MCF 10A (cell line): Measurements from ENCODE around the gene TNFAIP1. TPM values are rescaled to one million over a fixed set of nuclear protein-coding genes. Genes with fewer than 3 reads are reported as not detected.

Experiments
- BruUV-seq: library from RNA; stranded (reverse); fragments of 400-500 nt; replicated peaks from 2 replicates; lab custom pipeline; 2021; lab: Mats Ljungman, UMichigan
- CTCF ChIA-PET: fragments of 300-600 bp; sonication (Branson Sonifier 250); formaldehyde crosslinking; extraction: SDS; loops from one replicate; lab custom pipeline; 2021; ENCODE audit warnings: antibody characterized with exemption, inconsistent platforms; lab: Yijun Ruan, JAX
- POLR2A ChIA-PET: fragments of 300-600, 350-650 bp; sonication (Branson Sonifier 250); formaldehyde crosslinking; extraction: SDS; loops from one replicate; lab custom pipeline; 2020; ENCODE audit warnings: antibody characterized with exemption, inconsistent platforms; lab: Yijun Ruan, JAX
- DNase-seq: peaks from one replicate; pipeline ENCODE4 v3.0.0-alpha.2; 2018; ENCODE audit not compliant: unreplicated experiment
- H3K27ac Mint-ChIP-seq: one replicate; pipeline ENCODE4 v1.8.0; 2022; ENCODE audit warnings: mild to moderate bottlenecking, low read depth, mixed read lengths; ENCODE audit not compliant: unreplicated experiment
- H3K27me3 Mint-ChIP-seq: one replicate; pipeline ENCODE4 v1.8.0; 2022; ENCODE audit warnings: mixed read lengths; ENCODE audit not compliant: insufficient read depth, unreplicated experiment
- H3K36me3 Mint-ChIP-seq: one replicate; pipeline ENCODE4 v1.8.0; 2022; ENCODE audit warnings: mild to moderate bottlenecking, moderate library complexity, mixed read lengths; ENCODE audit not compliant: insufficient read depth, unreplicated experiment
- H3K4me1 Mint-ChIP-seq: one replicate; pipeline ENCODE4 v1.8.0; 2022; ENCODE audit warnings: mixed read lengths; ENCODE audit not compliant: insufficient read depth, unreplicated experiment
- H3K4me3 Mint-ChIP-seq: one replicate; pipeline ENCODE4 v1.8.0; 2022; ENCODE audit warnings: mild to moderate bottlenecking, moderate library complexity, mixed read lengths; ENCODE audit not compliant: unreplicated experiment
- H3K9me3 Mint-ChIP-seq: one replicate; pipeline ENCODE4 v1.8.0; 2022; ENCODE audit warnings: mixed read lengths; ENCODE audit not compliant: unreplicated experiment
- CTCF ChIP-seq: fragments of 200-600 bp; IDR thresholded peaks from one replicate; pipeline ENCODE4 v1.8.0; 2022; ENCODE audit warnings: antibody characterized with exemption, mild to moderate bottlenecking; ENCODE audit not compliant: unreplicated experiment
- intact Hi-C: fragments of 100-400 bp; cut with micrococcal nuclease; formaldehyde crosslinking; loops from 2 replicates; pipeline ENCODE4 v1.14.1; 2022
- total RNA-seq: library from RNA; stranded (reverse); gene quantifications from 2 replicates; pipeline ENCODE4 v1.2.3, GENCODE V29; 2022

TNFAIP1 gene
- total RNA-seq, 1 experiment from 2014 or later, result 65.0 TPM

GRCh38 chr17:28363186-28363585 lies 27.6 kb downstream of the TNFAIP1 start:
- Mint-ChIP-seq H3K9me3 (no peaks in the 10 kb centered on the region), H3K27ac (no peak overlapping the region), H3K36me3 (peaks cover 50% of the 10 kb centered on the region), H3K4me3 (no peak overlapping the region), H3K27me3 (no peaks in the 10 kb centered on the region), H3K4me1 (no peaks in the 10 kb centered on the region)
- DNase-seq, result no peak
- ChIA-PET POLR2A (interaction anchor here (0.9 kb wide), 1 partner anchor 16 kb away, joined by 3 read pairs; no protein-coding TSS in a partner anchor), CTCF (interaction anchor here (1.8 kb wide), 1 partner anchor 129 kb away, joined by 4 read pairs; no protein-coding TSS in a partner anchor)
- intact Hi-C loops, result no loop called here
- no peak for TF ChIP-seq CTCF
- no TSS peak for BruUV-seq

GRCh38 chr17:28363776-28364650 lies 28.5 kb downstream of the TNFAIP1 start:
- CTCF ChIA-PET, result interaction anchor here (0.6 to 1.8 kb wide), 3 partner anchors 18 to 568 kb away, joined by 3 to 4 read pairs (median 4); no protein-coding TSS in a partner anchor
- no peak overlapping the region for H3K4me3 Mint-ChIP-seq
- H3K9me3 Mint-ChIP-seq, result no peaks in the 10 kb centered on the region
- BruUV-seq, result no TSS peak
- intact Hi-C loops, result no loop called here
- H3K4me1 Mint-ChIP-seq, result no peaks in the 10 kb centered on the region
- TF ChIP-seq CTCF, result no peak
- DNase-seq, result no peak
- H3K27ac Mint-ChIP-seq, result no peak overlapping the region
- POLR2A ChIA-PET, result no interaction called here
- no peaks in the 10 kb centered on the region for H3K27me3 Mint-ChIP-seq
- H3K36me3 Mint-ChIP-seq, result peaks cover 48% of the 10 kb centered on the region

- no TSS peak for BruUV-seq
- POLR2A ChIA-PET, result interaction anchor here (0.6 kb wide), 1 partner anchor 80 kb away, joined by 4 read pairs; no protein-coding TSS in a partner anchor
- no peak for DNase-seq
- H3K4me1 Mint-ChIP-seq, result no peaks in the 10 kb centered on the region
- H3K9me3 Mint-ChIP-seq, result no peaks in the 10 kb centered on the region
- H3K4me3 Mint-ChIP-seq, result no peak within 1 kb of the TSS
- H3K27ac Mint-ChIP-seq, result no peak within 1 kb of the TSS
- no peaks in the 10 kb centered on the region for H3K27me3 Mint-ChIP-seq
- peaks cover 40% of the 10 kb centered on the region for H3K36me3 Mint-ChIP-seq
- intact Hi-C loops, result no loop called here
- TF ChIP-seq CTCF, result no peak
- CTCF ChIA-PET, result interaction anchor here (0.5 to 1.2 kb wide), 2 partner anchors 17 to 175 kb away, joined by 3 to 4 read pairs; no protein-coding TSS in a partner anchor
These were observed 29.3 kb downstream of the TNFAIP1 start, which contains the start of gene SEBOX for GRCh38 chr17:28364665-28365363. Gene SEBOX, minus strand, starts transcription at chr17:28365199. Its CDS starts 48 bp downstream, at chr17:28365151.
